ENCODE measurements around the gene EFNA1. TPM values are rescaled to one million over a fixed set of nuclear protein-coding genes. Genes with fewer than 3 reads are reported as not detected.
A peak's percentile ranks its signal among the peaks of the same experiment; 100 is the strongest.

Gene EFNA1
- total and polyA plus RNA-seq, 2 of the 8 experiments (the other 6 are each of a cell fraction or from before 2014, with no cell fraction given) = 4.9 to 14.6 TPM

DNA sequence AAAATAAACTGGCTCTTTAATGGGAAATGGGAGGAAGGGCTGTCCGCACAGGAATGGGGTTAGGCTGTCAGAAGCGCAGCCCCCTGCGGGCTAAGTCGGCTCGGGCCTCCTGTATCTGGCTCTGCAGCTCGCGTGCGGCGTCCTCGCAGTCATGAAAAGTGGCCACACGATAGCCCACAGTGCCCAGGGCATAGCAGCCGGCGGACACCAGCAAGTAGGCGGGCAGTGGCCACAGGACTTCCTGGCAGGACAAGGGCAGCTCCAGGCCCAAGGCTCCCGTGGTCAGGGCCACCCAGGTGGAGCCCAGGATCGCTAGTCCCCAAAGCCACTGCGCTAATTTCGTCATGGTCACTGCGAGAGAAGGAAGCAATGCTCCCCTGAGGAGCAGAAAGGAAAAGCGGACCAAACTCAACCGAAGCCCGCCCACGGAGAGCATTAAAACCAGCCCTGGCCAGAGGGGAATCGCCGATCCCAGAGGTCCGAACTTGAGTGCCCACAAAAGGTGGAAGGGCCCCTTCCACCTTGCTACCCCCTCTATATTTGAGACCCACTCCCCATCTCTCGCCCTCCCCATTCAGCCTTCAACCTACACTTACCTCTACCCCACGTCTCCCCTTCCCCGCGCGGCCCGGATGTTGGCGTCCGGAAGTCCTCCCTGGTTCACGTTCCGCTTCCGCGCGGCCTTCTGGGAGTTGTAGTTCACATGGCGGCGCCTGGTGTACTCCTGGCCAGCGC lies 12.4 kb downstream of the EFNA1 start, which contains the start of gene DPM3 (continued):
- TF ChIP-seq, protein P1, sequence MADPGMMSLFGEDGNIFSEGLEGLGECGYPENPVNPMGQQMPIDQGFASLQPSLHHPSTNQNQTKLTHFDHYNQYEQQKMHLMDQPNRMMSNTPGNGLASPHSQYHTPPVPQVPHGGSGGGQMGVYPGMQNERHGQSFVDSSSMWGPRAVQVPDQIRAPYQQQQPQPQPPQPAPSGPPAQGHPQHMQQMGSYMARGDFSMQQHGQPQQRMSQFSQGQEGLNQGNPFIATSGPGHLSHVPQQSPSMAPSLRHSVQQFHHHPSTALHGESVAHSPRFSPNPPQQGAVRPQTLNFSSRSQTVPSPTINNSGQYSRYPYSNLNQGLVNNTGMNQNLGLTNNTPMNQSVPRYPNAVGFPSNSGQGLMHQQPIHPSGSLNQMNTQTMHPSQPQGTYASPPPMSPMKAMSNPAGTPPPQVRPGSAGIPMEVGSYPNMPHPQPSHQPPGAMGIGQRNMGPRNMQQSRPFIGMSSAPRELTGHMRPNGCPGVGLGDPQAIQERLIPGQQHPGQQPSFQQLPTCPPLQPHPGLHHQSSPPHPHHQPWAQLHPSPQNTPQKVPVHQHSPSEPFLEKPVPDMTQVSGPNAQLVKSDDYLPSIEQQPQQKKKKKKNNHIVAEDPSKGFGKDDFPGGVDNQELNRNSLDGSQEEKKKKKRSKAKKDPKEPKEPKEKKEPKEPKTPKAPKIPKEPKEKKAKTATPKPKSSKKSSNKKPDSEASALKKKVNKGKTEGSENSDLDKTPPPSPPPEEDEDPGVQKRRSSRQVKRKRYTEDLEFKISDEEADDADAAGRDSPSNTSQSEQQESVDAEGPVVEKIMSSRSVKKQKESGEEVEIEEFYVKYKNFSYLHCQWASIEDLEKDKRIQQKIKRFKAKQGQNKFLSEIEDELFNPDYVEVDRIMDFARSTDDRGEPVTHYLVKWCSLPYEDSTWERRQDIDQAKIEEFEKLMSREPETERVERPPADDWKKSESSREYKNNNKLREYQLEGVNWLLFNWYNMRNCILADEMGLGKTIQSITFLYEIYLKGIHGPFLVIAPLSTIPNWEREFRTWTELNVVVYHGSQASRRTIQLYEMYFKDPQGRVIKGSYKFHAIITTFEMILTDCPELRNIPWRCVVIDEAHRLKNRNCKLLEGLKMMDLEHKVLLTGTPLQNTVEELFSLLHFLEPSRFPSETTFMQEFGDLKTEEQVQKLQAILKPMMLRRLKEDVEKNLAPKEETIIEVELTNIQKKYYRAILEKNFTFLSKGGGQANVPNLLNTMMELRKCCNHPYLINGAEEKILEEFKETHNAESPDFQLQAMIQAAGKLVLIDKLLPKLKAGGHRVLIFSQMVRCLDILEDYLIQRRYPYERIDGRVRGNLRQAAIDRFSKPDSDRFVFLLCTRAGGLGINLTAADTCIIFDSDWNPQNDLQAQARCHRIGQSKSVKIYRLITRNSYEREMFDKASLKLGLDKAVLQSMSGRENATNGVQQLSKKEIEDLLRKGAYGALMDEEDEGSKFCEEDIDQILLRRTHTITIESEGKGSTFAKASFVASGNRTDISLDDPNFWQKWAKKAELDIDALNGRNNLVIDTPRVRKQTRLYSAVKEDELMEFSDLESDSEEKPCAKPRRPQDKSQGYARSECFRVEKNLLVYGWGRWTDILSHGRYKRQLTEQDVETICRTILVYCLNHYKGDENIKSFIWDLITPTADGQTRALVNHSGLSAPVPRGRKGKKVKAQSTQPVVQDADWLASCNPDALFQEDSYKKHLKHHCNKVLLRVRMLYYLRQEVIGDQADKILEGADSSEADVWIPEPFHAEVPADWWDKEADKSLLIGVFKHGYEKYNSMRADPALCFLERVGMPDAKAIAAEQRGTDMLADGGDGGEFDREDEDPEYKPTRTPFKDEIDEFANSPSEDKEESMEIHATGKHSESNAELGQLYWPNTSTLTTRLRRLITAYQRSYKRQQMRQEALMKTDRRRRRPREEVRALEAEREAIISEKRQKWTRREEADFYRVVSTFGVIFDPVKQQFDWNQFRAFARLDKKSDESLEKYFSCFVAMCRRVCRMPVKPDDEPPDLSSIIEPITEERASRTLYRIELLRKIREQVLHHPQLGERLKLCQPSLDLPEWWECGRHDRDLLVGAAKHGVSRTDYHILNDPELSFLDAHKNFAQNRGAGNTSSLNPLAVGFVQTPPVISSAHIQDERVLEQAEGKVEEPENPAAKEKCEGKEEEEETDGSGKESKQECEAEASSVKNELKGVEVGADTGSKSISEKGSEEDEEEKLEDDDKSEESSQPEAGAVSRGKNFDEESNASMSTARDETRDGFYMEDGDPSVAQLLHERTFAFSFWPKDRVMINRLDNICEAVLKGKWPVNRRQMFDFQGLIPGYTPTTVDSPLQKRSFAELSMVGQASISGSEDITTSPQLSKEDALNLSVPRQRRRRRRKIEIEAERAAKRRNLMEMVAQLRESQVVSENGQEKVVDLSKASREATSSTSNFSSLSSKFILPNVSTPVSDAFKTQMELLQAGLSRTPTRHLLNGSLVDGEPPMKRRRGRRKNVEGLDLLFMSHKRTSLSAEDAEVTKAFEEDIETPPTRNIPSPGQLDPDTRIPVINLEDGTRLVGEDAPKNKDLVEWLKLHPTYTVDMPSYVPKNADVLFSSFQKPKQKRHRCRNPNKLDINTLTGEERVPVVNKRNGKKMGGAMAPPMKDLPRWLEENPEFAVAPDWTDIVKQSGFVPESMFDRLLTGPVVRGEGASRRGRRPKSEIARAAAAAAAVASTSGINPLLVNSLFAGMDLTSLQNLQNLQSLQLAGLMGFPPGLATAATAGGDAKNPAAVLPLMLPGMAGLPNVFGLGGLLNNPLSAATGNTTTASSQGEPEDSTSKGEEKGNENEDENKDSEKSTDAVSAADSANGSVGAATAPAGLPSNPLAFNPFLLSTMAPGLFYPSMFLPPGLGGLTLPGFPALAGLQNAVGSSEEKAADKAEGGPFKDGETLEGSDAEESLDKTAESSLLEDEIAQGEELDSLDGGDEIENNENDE (IDR thresholded peaks at IDR 0.05; ENCODE audit: insufficient replicate concordance, low read length) = no peak
- TF ChIP-seq KDM4A (IDR thresholded peaks at IDR 0.05; ENCODE audit: low read depth, low read length, severe bottlenecking) = peak; percentile 60
- no peak for TF ChIP-seq CBX8 (IDR thresholded peaks at IDR 0.05; ENCODE audit: borderline replicate concordance, low read depth, low read length)
- TF ChIP-seq GABPA (IDR thresholded peaks at IDR 0.05; ENCODE audit: borderline replicate concordance, insufficient read depth, low read length) = peak; percentile 99
- TF ChIP-seq, protein P2, sequence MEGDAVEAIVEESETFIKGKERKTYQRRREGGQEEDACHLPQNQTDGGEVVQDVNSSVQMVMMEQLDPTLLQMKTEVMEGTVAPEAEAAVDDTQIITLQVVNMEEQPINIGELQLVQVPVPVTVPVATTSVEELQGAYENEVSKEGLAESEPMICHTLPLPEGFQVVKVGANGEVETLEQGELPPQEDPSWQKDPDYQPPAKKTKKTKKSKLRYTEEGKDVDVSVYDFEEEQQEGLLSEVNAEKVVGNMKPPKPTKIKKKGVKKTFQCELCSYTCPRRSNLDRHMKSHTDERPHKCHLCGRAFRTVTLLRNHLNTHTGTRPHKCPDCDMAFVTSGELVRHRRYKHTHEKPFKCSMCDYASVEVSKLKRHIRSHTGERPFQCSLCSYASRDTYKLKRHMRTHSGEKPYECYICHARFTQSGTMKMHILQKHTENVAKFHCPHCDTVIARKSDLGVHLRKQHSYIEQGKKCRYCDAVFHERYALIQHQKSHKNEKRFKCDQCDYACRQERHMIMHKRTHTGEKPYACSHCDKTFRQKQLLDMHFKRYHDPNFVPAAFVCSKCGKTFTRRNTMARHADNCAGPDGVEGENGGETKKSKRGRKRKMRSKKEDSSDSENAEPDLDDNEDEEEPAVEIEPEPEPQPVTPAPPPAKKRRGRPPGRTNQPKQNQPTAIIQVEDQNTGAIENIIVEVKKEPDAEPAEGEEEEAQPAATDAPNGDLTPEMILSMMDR (IDR thresholded peaks at IDR 0.05; ENCODE audit: control extremely low read depth in 1 of 3, insufficient read depth in 1 of 3, low read depth in 1 of 3, low read length in 3 of 3) = no peak; a peak in 1 of 4 replicates
- TF ChIP-seq POLR2A (IDR thresholded peaks at IDR 0.05; ENCODE audit: control extremely low read depth in 1 of 2, low read depth in 2 of 2, low read length in 2 of 2) = no peak; a peak in 1 of 3 replicates
- TF ChIP-seq SAP30 (IDR thresholded peaks at IDR 0.05; ENCODE audit: insufficient read depth, insufficient replicate concordance, low read length) = no peak

Data from H1 (cell line).